Measurements from ENCODE around the gene TNFRSF12A.

DNA sequence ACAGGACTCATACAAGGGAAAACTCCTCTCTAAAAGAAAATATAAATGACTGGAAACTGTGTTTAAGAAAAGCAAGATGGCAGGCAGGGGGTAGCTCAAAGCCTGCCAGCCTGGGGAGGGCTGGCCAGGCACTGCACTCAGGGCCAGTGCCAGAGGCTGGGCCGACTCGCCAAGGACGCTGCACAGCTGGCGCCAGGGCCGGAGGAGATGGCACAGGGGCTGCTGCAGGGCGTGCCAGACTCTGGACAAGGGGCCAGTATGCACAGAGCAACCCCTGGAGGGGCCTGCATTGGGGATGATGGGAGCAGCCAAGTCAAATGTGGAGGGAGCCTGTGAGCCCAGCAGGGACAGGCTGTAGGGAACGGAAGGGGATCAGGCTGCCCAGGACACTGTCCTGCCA, 44.0 kb upstream of the TNFRSF12A start:
- TF ChIP-seq, protein P1, sequence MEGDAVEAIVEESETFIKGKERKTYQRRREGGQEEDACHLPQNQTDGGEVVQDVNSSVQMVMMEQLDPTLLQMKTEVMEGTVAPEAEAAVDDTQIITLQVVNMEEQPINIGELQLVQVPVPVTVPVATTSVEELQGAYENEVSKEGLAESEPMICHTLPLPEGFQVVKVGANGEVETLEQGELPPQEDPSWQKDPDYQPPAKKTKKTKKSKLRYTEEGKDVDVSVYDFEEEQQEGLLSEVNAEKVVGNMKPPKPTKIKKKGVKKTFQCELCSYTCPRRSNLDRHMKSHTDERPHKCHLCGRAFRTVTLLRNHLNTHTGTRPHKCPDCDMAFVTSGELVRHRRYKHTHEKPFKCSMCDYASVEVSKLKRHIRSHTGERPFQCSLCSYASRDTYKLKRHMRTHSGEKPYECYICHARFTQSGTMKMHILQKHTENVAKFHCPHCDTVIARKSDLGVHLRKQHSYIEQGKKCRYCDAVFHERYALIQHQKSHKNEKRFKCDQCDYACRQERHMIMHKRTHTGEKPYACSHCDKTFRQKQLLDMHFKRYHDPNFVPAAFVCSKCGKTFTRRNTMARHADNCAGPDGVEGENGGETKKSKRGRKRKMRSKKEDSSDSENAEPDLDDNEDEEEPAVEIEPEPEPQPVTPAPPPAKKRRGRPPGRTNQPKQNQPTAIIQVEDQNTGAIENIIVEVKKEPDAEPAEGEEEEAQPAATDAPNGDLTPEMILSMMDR (IDR thresholded peaks at IDR 0.05), result no peak
- no peak for TF ChIP-seq POLR2A (IDR thresholded peaks at IDR 0.05)

Data from Peyer's patch (tissue), 4 donors.